Liver (tissue), 9 donors: ENCODE data around the gene GALNT17. TPM values are rescaled to one million over a fixed set of nuclear protein-coding genes. Genes with fewer than 3 reads are reported as not detected.

Experiments used
- DNase-seq: peaks from one replicate; pipeline ENCODE4 v3.0.0-alpha.2; 2017; ENCODE audit warnings: low spot score
- H3K27ac ChIP-seq, 2 donors: one replicate each; pipeline ENCODE4 v1.7.0; 2013; ENCODE audit warnings: inconsistent platforms in 2 of 2, low read length in 2 of 2, control low read depth in 1 of 2, low read depth in 1 of 2, mild to moderate bottlenecking in 1 of 2
- H3K27me3 ChIP-seq, 4 donors: one replicate each; pipeline versions ENCODE4 v1.6.1 to v1.7.0; 2013; ENCODE audit warnings: low read length in 3 of 4, inconsistent platforms in 1 of 4, mild to moderate bottlenecking in 1 of 4, moderate library complexity in 1 of 4; ENCODE audit not compliant: control insufficient read depth in 4 of 4, insufficient read depth in 4 of 4
- H3K36me3 ChIP-seq, 4 donors: one replicate each; pipeline versions ENCODE4 v1.6.1 to v1.7.0; 2013; ENCODE audit warnings: low read length in 3 of 4, mild to moderate bottlenecking in 3 of 4, low read depth in 1 of 4, moderate library complexity in 1 of 4; ENCODE audit not compliant: control insufficient read depth in 4 of 4, insufficient read depth in 3 of 4
- H3K4me1 ChIP-seq, 4 donors: one replicate each; pipeline versions ENCODE4 v1.6.1 to v1.7.0; 2013; ENCODE audit warnings: low read length in 3 of 4, mild to moderate bottlenecking in 3 of 4, moderate library complexity in 1 of 4; ENCODE audit not compliant: control insufficient read depth in 4 of 4, insufficient read depth in 4 of 4
- H3K4me3 ChIP-seq, 3 donors: one replicate each; pipeline versions ENCODE4 v1.6.1 to v1.7.0; 2013; ENCODE audit warnings: low read length in 3 of 3, control low read depth in 1 of 3, low read depth in 1 of 3, mild to moderate bottlenecking in 1 of 3
- H3K9ac ChIP-seq, 2 donors: one replicate each; pipeline ENCODE4 v1.7.0; 2013; ENCODE audit warnings: low read length in 2 of 2, mild to moderate bottlenecking in 2 of 2, moderate library complexity in 2 of 2, control low read depth in 1 of 2, low read depth in 1 of 2
- H3K9me3 ChIP-seq, 4 donors: one replicate each; pipeline versions ENCODE4 v1.6.1 to v1.7.0; 2013; ENCODE audit warnings: low read length in 3 of 4; ENCODE audit not compliant: control insufficient read depth in 4 of 4
- CTCF ChIP-seq: fragments of 150-350 bp; IDR thresholded peaks from 2 replicates; pipeline ENCODE4 v1.5.1; 2017; ENCODE audit warnings: improper control_type of control experiment, low read depth, low read length; ENCODE audit not compliant: missing input control
- EGR1 ChIP-seq, 2 donors: IDR thresholded peaks; 2 replicates each; pipeline ENCODE4 v1.6.1; 2016 to 2018; ENCODE audit warnings: antibody characterized with exemption in 2 of 2, low read depth in 2 of 2
- FOXA1 ChIP-seq: IDR thresholded peaks from 2 replicates; pipeline ENCODE4 v1.6.1; 2016; ENCODE audit warnings: antibody characterized with exemption
- FOXA2 ChIP-seq: IDR thresholded peaks from 2 replicates; pipeline ENCODE4 v1.6.1; 2016; ENCODE audit warnings: antibody characterized with exemption
- GABPA ChIP-seq, 2 donors: IDR thresholded peaks in 1 of 2; conservative IDR thresholded peaks in 1 of 2; 2 replicates each; pipeline ENCODE4 v1.6.1; 2016; ENCODE audit warnings: antibody characterized with exemption in 2 of 2, mild to moderate bottlenecking in 1 of 2, moderate library complexity in 1 of 2
- HNF4A ChIP-seq, 2 donors: conservative IDR thresholded peaks; 2 replicates each; pipeline ENCODE4 v1.6.1; 2016; ENCODE audit warnings: antibody characterized with exemption in 2 of 2, mild to moderate bottlenecking in 2 of 2
- HNF4G ChIP-seq: IDR thresholded peaks from 2 replicates; pipeline ENCODE4 v1.6.1; 2016; ENCODE audit warnings: antibody characterized with exemption
- JUND ChIP-seq, 2 donors: IDR thresholded peaks; 2 replicates each; pipeline ENCODE4 v1.6.1; 2016; ENCODE audit warnings: antibody characterized with exemption in 2 of 2
- MAX ChIP-seq: IDR thresholded peaks from 2 replicates; pipeline ENCODE4 v1.6.1; 2016; ENCODE audit warnings: antibody characterized with exemption
- NR2F2 ChIP-seq: IDR thresholded peaks from 2 replicates; pipeline ENCODE4 v1.6.1; 2016; ENCODE audit warnings: antibody characterized with exemption
- RAD21 ChIP-seq, 2 donors: IDR thresholded peaks; 2 replicates each; pipeline ENCODE4 v1.6.1; 2016; ENCODE audit warnings: antibody characterized with exemption in 2 of 2, mild to moderate bottlenecking in 2 of 2
- REST ChIP-seq: IDR thresholded peaks from 2 replicates; pipeline ENCODE4 v1.6.1; 2016; ENCODE audit warnings: antibody characterized with exemption, mild to moderate bottlenecking
- SP1 ChIP-seq: IDR thresholded peaks from 2 replicates; pipeline ENCODE4 v1.6.1; 2018; ENCODE audit warnings: antibody characterized with exemption, mild to moderate bottlenecking
- TAF1 ChIP-seq: conservative IDR thresholded peaks from 2 replicates; pipeline ENCODE4 v1.6.1; 2016; ENCODE audit warnings: antibody characterized with exemption, mild to moderate bottlenecking
- YY1 ChIP-seq: IDR thresholded peaks from 2 replicates; pipeline ENCODE4 v1.6.1; 2016; ENCODE audit warnings: antibody characterized with exemption, mild to moderate bottlenecking
- ZBTB33 ChIP-seq: IDR thresholded peaks from 2 replicates; pipeline ENCODE4 v1.6.1; 2016; ENCODE audit warnings: antibody characterized with exemption
- WGBS: extraction: QIAGEN DNeasy Blood & Tissue Kit; methylation state at CpG from one replicate; pipeline ENCODE4 v1.1.7; 2013; 5-methylcytosine and 5-hydroxymethylcytosine counted together
- polyA plus RNA-seq, 2 donors: library from polyadenylated mRNA; stranded (reverse) in 1 of 2; unstranded in 1 of 2; fragments of 200-250 nt in 1 of 2; fragments of >200 nt in 1 of 2; fragmentation: Nextera tagmentation in 1 of 2; extraction: Ambion mirVana in 1 of 2; gene quantifications; one replicate each; pipeline versions ENCODE4 v1.2.1 to v1.2.3, GENCODE V29; 2013 to 2015
- total RNA-seq, 2 donors: library from RNA; depleted of rRNA; stranded (reverse); fragments of >200 nt; gene quantifications; one replicate each; pipeline ENCODE4 v1.2.3, GENCODE V29; 2014
- donor health status: healthy.
- donor health status: healthy.
- donor health status: healthy.
- donor health status: healthy.
- donor health status: healthy.

The GALNT17 gene
- total and polyA plus RNA-seq, 4 donors, result 0.10 to 0.42 (median 0.37) TPM; not detected in 1

- TF ChIP-seq CTCF, result no peak
- no peak for TF ChIP-seq SP1
- TF ChIP-seq HNF4A (conservative IDR thresholded peaks at IDR 0.05), result no peak
These were observed 66.4 kb downstream of the GALNT17 start (continued) for GRCh38 chr7:71198391-71198790.

DNA sequence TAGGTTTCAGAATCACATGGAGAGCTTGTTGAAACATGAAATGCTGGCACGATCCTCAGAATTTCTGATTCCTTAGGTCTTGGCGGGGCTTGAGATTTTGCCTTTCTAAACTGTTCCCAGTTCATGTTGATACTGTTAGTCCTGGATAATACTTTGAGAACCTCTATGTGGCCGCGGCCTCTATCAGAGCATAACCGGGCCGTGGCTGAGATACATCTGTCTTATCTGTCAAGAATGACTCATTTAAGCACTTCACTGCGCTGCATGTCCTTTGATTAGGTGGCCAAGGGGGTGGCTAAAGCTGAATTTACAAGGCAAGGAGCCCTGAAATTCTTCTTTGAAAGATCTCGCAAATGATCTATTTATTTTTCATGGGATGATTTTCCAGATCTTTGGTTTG is 66.9 kb downstream of the GALNT17 start:
- H3K27ac ChIP-seq, result no peak overlapping the region
- no peak overlapping the region for H3K9ac ChIP-seq
- no peaks in the 10 kb centered on the region for H3K36me3 ChIP-seq
- H3K27me3 ChIP-seq, result no peaks in the 10 kb centered on the region
- TF ChIP-seq MAX (no peak), REST (no peak), HNF4G (no peak), HNF4A (conservative IDR thresholded peaks at IDR 0.05) (no peak), TAF1 (no peak)
- H3K9me3 ChIP-seq, result no peaks in the 10 kb centered on the region
- WGBS, result 84% methylated on average over 8 of the region's 8 CpGs
- H3K4me1 ChIP-seq, result no peaks in the 10 kb centered on the region
- no peak overlapping the region for H3K4me3 ChIP-seq
- DNase-seq, result no peak

DNA sequence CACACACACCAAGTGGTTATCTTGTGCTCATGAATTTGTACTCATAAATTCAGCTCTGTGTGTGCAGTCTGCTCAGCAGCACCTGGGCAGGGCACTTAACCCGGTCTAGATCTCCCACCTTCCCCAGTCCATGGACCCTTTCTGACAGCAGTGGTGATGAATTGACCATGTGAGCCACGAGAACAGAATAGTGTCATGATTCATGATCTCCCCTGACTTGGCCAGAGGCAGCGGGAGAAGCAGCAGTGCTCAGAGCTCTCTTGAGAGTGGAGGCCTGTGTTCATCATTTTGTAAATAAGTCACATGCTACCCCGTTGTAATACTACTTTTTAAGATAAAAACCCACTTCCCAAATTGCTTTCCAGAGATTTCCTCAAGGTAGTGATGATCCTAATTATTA is 74.2 kb downstream of the GALNT17 start:
- DNase-seq, result no peak

More for the DNA sequence above, 74.2 kb downstream of the GALNT17 start:
- TF ChIP-seq FOXA2, result no peak
- no peak for TF ChIP-seq JUND (IDR thresholded peaks at IDR 0.05)
- TF ChIP-seq NR2F2, result no peak
- TF ChIP-seq TAF1, result no peak
- no peak for TF ChIP-seq REST
- no peak for TF ChIP-seq EGR1 (IDR thresholded peaks at IDR 0.05; ENCODE audit: low read depth in 2 of 2)
- TF ChIP-seq FOXA1, result no peak
- TF ChIP-seq HNF4A (conservative IDR thresholded peaks at IDR 0.05), result no peak
- no peak for TF ChIP-seq SP1
- no peak for TF ChIP-seq GABPA (IDR thresholded peaks at IDR 0.05 in 1 of 2, conservative IDR thresholded peaks at IDR 0.05 in 1 of 2)
- no peak for TF ChIP-seq ZBTB33
- TF ChIP-seq YY1, result no peak
- no peak for TF ChIP-seq RAD21 (IDR thresholded peaks at IDR 0.05)
- Histone ChIP-seq H3K9me3 (no peaks in the 10 kb centered on the region), H3K27me3 (no peaks in the 10 kb centered on the region), H3K9ac (no peak overlapping the region), H3K36me3 (no peaks in the 10 kb centered on the region), H3K4me1 (no peaks in the 10 kb centered on the region), H3K4me3 (no peak overlapping the region), H3K27ac (no peak overlapping the region)
- 68% methylated on average over 4 of the region's 4 CpGs for WGBS
